ENCODE measurements around the gene NFRKB.

DNA sequence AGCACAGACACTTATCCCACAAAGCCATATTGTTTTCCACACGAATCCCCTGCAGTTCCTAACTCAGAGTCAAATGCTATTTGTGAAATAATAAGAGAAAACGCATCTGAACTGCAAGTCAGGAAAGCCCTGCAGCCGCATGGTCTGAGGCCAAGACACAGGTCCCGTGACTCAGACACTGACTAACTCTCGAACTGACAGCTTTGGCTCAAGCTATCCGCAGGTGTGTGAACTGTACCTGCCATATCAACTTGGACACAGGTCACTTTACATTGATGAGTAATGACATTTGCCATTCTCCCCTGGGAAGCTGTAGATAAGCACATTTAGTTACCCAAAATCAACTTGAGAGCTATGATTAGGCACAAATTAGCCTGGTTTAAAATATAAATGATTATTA is 34.9 kb upstream of the NFRKB start:
- TF ChIP-seq CTCF (conservative IDR thresholded peaks at IDR 0.05 in 1 of 2, IDR thresholded peaks at IDR 0.05 in 1 of 2; ENCODE audit: low read depth in 1 of 2, low read length in 2 of 2) (no peak), EZH2 (IDR thresholded peaks at IDR 0.05; ENCODE audit: low read length, missing control alignments) (no peak)

Measured in fibroblast of lung (primary cell).